B cell (primary cell): ENCODE measurements around the gene B9D2. TPM values are rescaled to one million over a fixed set of nuclear protein-coding genes. Genes with fewer than 3 reads are reported as not detected.

Experiments
- ATAC-seq: fragments of 200-7000 bp; cut with Tn5 transposase; one replicate; pipeline ENCODE4 v1.10.0; 2021; ENCODE audit warnings: low read depth, mild to moderate bottlenecking, moderate number of reproducible peaks, moderate library complexity
- CTCF ChIA-PET: fragments of 350-600 bp; sonication (Branson Sonifier 250); formaldehyde crosslinking; loops from one replicate; lab custom pipeline; 2021; ENCODE audit warnings: antibody characterized with exemption, inconsistent platforms; lab: Charles Lee
- POLR2A ChIA-PET: fragments of 350-600 bp; sonication (Branson Sonifier 250); formaldehyde crosslinking; loops from one replicate; lab custom pipeline; 2021; ENCODE audit warnings: antibody characterized with exemption; lab: Charles Lee
- DNase-seq: peaks from one replicate; pipeline ENCODE4 v3.0.0; 2013
- H2AFZ ChIP-seq: 2 replicates; pipeline ENCODE4 v1.6.1; 2012; ENCODE audit warnings: mild to moderate bottlenecking, low read depth, low read length; ENCODE audit not compliant: insufficient read depth, poor library complexity, severe bottlenecking
- H3K27ac ChIP-seq, 2 donors: 1 replicate in 1 of 2; 2 replicates in 1 of 2; pipeline ENCODE4 v1.5.1; 2012 to 2013; ENCODE audit warnings: low read length in 2 of 2, mild to moderate bottlenecking in 2 of 2, moderate library complexity in 1 of 2
- H3K27me3 ChIP-seq, 4 experiments: fragments of 200-600 bp in 1 of 4; sonication (generic) in 1 of 4; replicated peaks in 1 of 4; 1 replicate in 2 of 4; 2 replicates in 2 of 4; pipeline versions ENCODE4 v1.6.1 to v1.7.0; 2013 to 2016; ENCODE audit warnings: low read length in 3 of 4, mild to moderate bottlenecking in 2 of 4, mixed read lengths in 1 of 4, moderate library complexity in 1 of 4; ENCODE audit not compliant: insufficient read depth in 4 of 4, control insufficient read depth in 3 of 4; ENCODE audit errors: control extremely low read depth in 1 of 4
- H3K36me3 ChIP-seq, 2 experiments: replicated peaks in 1 of 2; 1 replicate in 1 of 2; 2 replicates in 1 of 2; pipeline versions ENCODE4 v1.6.1 to v1.7.1; 2013; ENCODE audit warnings: low read length in 1 of 2; ENCODE audit not compliant: insufficient read depth in 2 of 2, control insufficient read depth in 1 of 2; ENCODE audit errors: control extremely low read depth in 1 of 2, extremely low read depth in 1 of 2
- H3K4me1 ChIP-seq, 2 donors: fragments of 200-600 bp in 1 of 2; sonication (generic) in 1 of 2; 1 replicate in 1 of 2; 2 replicates in 1 of 2; pipeline versions ENCODE4 v1.5.1 to v1.6.1; 2013 to 2017; ENCODE audit warnings: low read length in 2 of 2; ENCODE audit not compliant: control insufficient read depth in 2 of 2, insufficient read depth in 2 of 2
- H3K4me2 ChIP-seq: replicated peaks from 2 replicates; pipeline ENCODE3; 2012; ENCODE audit warnings: mild to moderate bottlenecking, low read depth, low read length; ENCODE audit not compliant: poor library complexity, severe bottlenecking
- H3K4me3 ChIP-seq, 5 experiments: fragments of 200-600 bp in 1 of 5; sonication (generic) in 1 of 5; 1 replicate in 3 of 5; 2 replicates in 2 of 5; pipeline versions ENCODE4 v1.5.1 to v1.7.0; 2011 to 2016; ENCODE audit warnings: low read length in 4 of 5, mild to moderate bottlenecking in 4 of 5, low read depth in 2 of 5, control low read depth in 1 of 5, moderate library complexity in 1 of 5; ENCODE audit not compliant: insufficient read depth in 1 of 5; ENCODE audit errors: control extremely low read depth in 1 of 5, extremely low read depth in 1 of 5
- H3K79me2 ChIP-seq: fragments of 200-600 bp; sonication (generic); one replicate; pipeline ENCODE4 v1.6.0; 2016; ENCODE audit warnings: low read length; ENCODE audit not compliant: control insufficient read depth, insufficient read depth
- H3K9ac ChIP-seq: fragments of 200-600 bp; sonication (generic); 2 replicates; pipeline ENCODE4 v1.6.1; 2017; ENCODE audit warnings: mild to moderate bottlenecking, low read length, moderate library complexity
- H3K9me3 ChIP-seq, 3 donors: one replicate each; pipeline versions ENCODE4 v1.6.1 to v1.7.1; 2013; ENCODE audit warnings: low read length in 2 of 3; ENCODE audit not compliant: control insufficient read depth in 2 of 3, insufficient read depth in 1 of 3; ENCODE audit errors: control extremely low read depth in 1 of 3
- H4K20me1 ChIP-seq: 2 replicates; pipeline ENCODE4 v1.6.0; 2012; ENCODE audit warnings: mild to moderate bottlenecking, low read length; ENCODE audit not compliant: insufficient read depth, control insufficient read depth, poor library complexity, severe bottlenecking
- H3K27ac Mint-ChIP-seq: one replicate; pipeline ENCODE4 v1.8.0; 2021; ENCODE audit warnings: mixed read lengths
- H3K27me3 Mint-ChIP-seq: one replicate; pipeline ENCODE4 v1.8.0; 2021; ENCODE audit warnings: mixed read lengths
- H3K4me1 Mint-ChIP-seq: one replicate; pipeline ENCODE4 v1.8.0; 2021; ENCODE audit warnings: mixed read lengths
- H3K4me3 Mint-ChIP-seq: one replicate; pipeline ENCODE4 v1.8.0; 2021; ENCODE audit warnings: mixed read lengths
- H3K9me3 Mint-ChIP-seq: one replicate; pipeline ENCODE4 v1.8.0; 2022; ENCODE audit warnings: mixed read lengths; ENCODE audit not compliant: insufficient read depth
- CTCF ChIP-seq: fragments of 200-600 bp; IDR thresholded peaks from one replicate; pipeline ENCODE4 v1.8.0; 2022; ENCODE audit warnings: antibody characterized with exemption, mild to moderate bottlenecking
- EZH2 ChIP-seq: IDR thresholded peaks from 2 replicates; pipeline ENCODE4 v1.6.1; 2012; ENCODE audit warnings: borderline replicate concordance, low read depth, mild to moderate bottlenecking, moderate library complexity, low read length; ENCODE audit not compliant: insufficient read depth, poor library complexity, severe bottlenecking
- WGBS: methylation state at CpG from one replicate; pipeline ENCODE4 v1.1.5; 2013; ENCODE audit warnings: missing lambda C conversion rate; ENCODE audit not compliant: insufficient coverage; 5-methylcytosine and 5-hydroxymethylcytosine counted together
- intact Hi-C: fragments of 100-400 bp; cut with micrococcal nuclease; formaldehyde crosslinking; loops from one replicate; pipeline ENCODE4 v1.10.0; 2022
- polyA plus RNA-seq: library from polyadenylated mRNA; depleted of rRNA; stranded (reverse); fragments of >200 nt; gene quantifications from 2 replicates; pipeline ENCODE4 v1.2.3, GENCODE V29; 2012
- total RNA-seq, 2 donors: library from RNA; stranded (reverse); fragments of 120-200 nt in 1 of 2; gene quantifications; 1 replicate in 1 of 2; 2 replicates in 1 of 2; pipeline versions ENCODE4 v1.2.3 to v1.2.4, GENCODE V29; 2013 to 2022

B9D2 gene
- total and polyA plus RNA-seq, 2 donors (not counting 1 experiment from before 2014, with no cell fraction given), result 9.9 to 17.5 TPM

GRCh38 chr19:41352609-41353465 lies 11.1 kb downstream of the B9D2 start:
- WGBS, result under 1% methylated on average over 71 of the region's 71 CpGs
- Histone ChIP-seq H4K20me1 (peaks cover 58% of the 10 kb centered on the region), H3K9me3 (no peaks in the 10 kb centered on the region), H3K4me1 (peaks cover 28 to 32% of the 10 kb centered on the region in 2 donors), H3K27ac (peak overlapping the region; percentile 79 to 91), H3K27me3 (no peaks in the 10 kb centered on the region), H3K4me2 (peak overlapping the region; percentile 95), H3K36me3 (peaks cover 0 to 9% of the 10 kb centered on the region in 2 experiments), H3K4me3 (peak overlapping the region; percentile 67 to 100 (median 92)), H3K9ac (peak overlapping the region; percentile 88), H3K79me2 (peaks cover 55% of the 10 kb centered on the region), H2AFZ (peak overlapping the region; percentile 50)
- Mint-ChIP-seq H3K27me3 (no peaks in the 10 kb centered on the region), H3K27ac (peak overlapping the region; percentile 92), H3K4me1 (peaks cover 48% of the 10 kb centered on the region), H3K9me3 (no peaks in the 10 kb centered on the region), H3K4me3 (peak overlapping the region; percentile 93)
- peak; percentile 73 for TF ChIP-seq CTCF
- TF ChIP-seq EZH2, result no peak
- intact Hi-C loops, result loop anchor here (1.0 kb wide), 2 partner anchors 56 to 89 kb away; partner anchors contain the start of gene HNRNPUL1
- ChIA-PET CTCF (interaction anchor here (0.6 to 7.6 kb wide), 17 partner anchors 12 to 244 kb away, joined by 3 to 130 read pairs (median 8); partner anchors contain the start of genes B9D2, CCDC97 and HNRNPUL1), POLR2A (interaction anchor here (0.5 to 5.0 kb wide), 13 partner anchors 11 to 744 kb away, joined by 3 to 69 read pairs (median 5); partner anchors contain the start of genes B9D2 and HNRNPUL1)
- ATAC-seq, result peak; percentile 25
- DNase-seq, result peak; percentile 90
